Measurements from ENCODE around the gene C2orf49. TPM values are rescaled to one million over a fixed set of nuclear protein-coding genes. Genes with fewer than 3 reads are reported as not detected.
A peak's percentile ranks its signal among the peaks of the same experiment; 100 is the strongest.

The C2orf49 gene
- 10 to 100 TPM; 19.0 to 31.5 (median 26.9) TPM for polyA plus RNA-seq (ENCODE audit: insufficient read depth in 1 of 5, insufficient read length in 5 of 5, low replicate concordance in 1 of 5)
- long read RNA-seq, donor 1, full-length matches to known transcripts, result 14 of 14 reads
- long read RNA-seq, donor 1, partial matches to known transcripts, result 0 of 14 reads
- long read RNA-seq, donor 1, other reads (novel, unspliced or antisense), result 0 of 14 reads
- long read RNA-seq, donor 2, full-length matches to known transcripts, result 8 of 8 reads
- long read RNA-seq, donor 2, partial matches to known transcripts, result 0 of 8 reads
- long read RNA-seq, donor 2, other reads (novel, unspliced or antisense), result 0 of 8 reads
- long read RNA-seq, donor 3, full-length matches to known transcripts, result 8 of 8 reads
- long read RNA-seq, donor 3, partial matches to known transcripts, result 0 of 8 reads
- long read RNA-seq, donor 3, other reads (novel, unspliced or antisense), result 0 of 8 reads
- long read RNA-seq, donor 4, transcript C2orf49-202 (5 exons, 854 nt), result major isoform, 5 of 5 reads
- long read RNA-seq, donor 4, partial matches to known transcripts, result 0 of 5 reads
- long read RNA-seq, donor 4, other reads (novel, unspliced or antisense), result 0 of 5 reads
- long read RNA-seq, donor 5, full-length matches to known transcripts, result 11 of 11 reads
- long read RNA-seq, donor 5, partial matches to known transcripts, result 0 of 11 reads
- long read RNA-seq, donor 5, other reads (novel, unspliced or antisense), result 0 of 11 reads
- long read RNA-seq, donor 6, full-length matches to known transcripts, result 10 of 10 reads
- long read RNA-seq, donor 6, partial matches to known transcripts, result 0 of 10 reads
- long read RNA-seq, donor 6, other reads (novel, unspliced or antisense), result 0 of 10 reads
- long read RNA-seq, donor 7, full-length matches to known transcripts, result 10 of 10 reads
- long read RNA-seq, donor 7, partial matches to known transcripts, result 0 of 10 reads
- long read RNA-seq, donor 7, other reads (novel, unspliced or antisense), result 0 of 10 reads
- long read RNA-seq, donor 8, full-length matches to known transcripts, result 2 of 2 reads
- long read RNA-seq, donor 8, partial matches to known transcripts, result 0 of 2 reads
- long read RNA-seq, donor 8, other reads (novel, unspliced or antisense), result 0 of 2 reads

- peak; percentile 92 to 95 for DNase-seq
These were observed at the start of gene C2orf49 for GRCh38 chr2:105337122-105338019. C2orf49 (plus strand) TSS chr2:105337540; CDS start chr2:105337588, 48 bp downstream.

- no peak for DNase-seq
These were observed 49.6 kb upstream of the C2orf49 start for GRCh38 chr2:105287692-105288091.

- no peak for DNase-seq
These were observed 49.2 kb upstream of the C2orf49 start for GRCh38 chr2:105288133-105288532.

- no peak for DNase-seq
These were observed 46.2 kb upstream of the C2orf49 start for GRCh38 chr2:105290981-105291660.

GRCh38 chr2:105291981-105292380, 45.4 kb upstream of the C2orf49 start:
- DNase-seq, result no peak

GRCh38 chr2:105294046-105294445, 43.3 kb upstream of the C2orf49 start:
- no peak for DNase-seq

GRCh38 chr2:105294844-105295481, 42.4 kb upstream of the C2orf49 start:
- DNase-seq, result peak in 1 of 2 donors; percentile 36

- no peak for DNase-seq
These were observed 41.2 kb upstream of the C2orf49 start for GRCh38 chr2:105296017-105296611.

GRCh38 chr2:105297216-105297615, 40.1 kb upstream of the C2orf49 start:
- no peak for DNase-seq

GRCh38 chr2:105298017-105298416, 39.3 kb upstream of the C2orf49 start:
- no peak for DNase-seq

GRCh38 chr2:105299290-105299689, 38.0 kb upstream of the C2orf49 start:
- no peak for DNase-seq

- DNase-seq, result no peak
These were observed 35.7 kb upstream of the C2orf49 start for GRCh38 chr2:105301646-105302045.

GRCh38 chr2:105307146-105307545, 30.2 kb upstream of the C2orf49 start:
- DNase-seq, result no peak

- DNase-seq, result no peak
These were observed 29.8 kb upstream of the C2orf49 start for GRCh38 chr2:105307550-105307949.

- DNase-seq, result no peak
These were observed 29.4 kb upstream of the C2orf49 start for GRCh38 chr2:105307962-105308361.

- DNase-seq, result no peak
These were observed 28.8 kb upstream of the C2orf49 start for GRCh38 chr2:105308382-105309146.

- no peak for DNase-seq
These were observed 28.2 kb upstream of the C2orf49 start for GRCh38 chr2:105309147-105309545.

- no peak for DNase-seq
These were observed 23.5 kb upstream of the C2orf49 start for GRCh38 chr2:105313877-105314276.

- no peak for DNase-seq
These were observed 22.0 kb upstream of the C2orf49 start for GRCh38 chr2:105315314-105315713.

All from right lung (tissue), 10 donors.